ENCODE data around the gene PRDX5.
"Not testable (repeated sequence)": the region's sequence is repeated elsewhere in the genome, so short reads cannot be mapped to it uniquely, and the experiment has no call there.

Gene PRDX5

GRCh38 chr11:64314146-64314804 lies 3.6 kb upstream of the PRDX5 start:
- Histone ChIP-seq H3K9ac (ENCODE audit: low read length) (no peak overlapping the region), H3K4me1 (ENCODE audit: insufficient read depth, low read length, severe bottlenecking) (peaks cover 17% of the 10 kb centered on the region), H3K36me3 (ENCODE audit: insufficient read depth, low read length) (peaks cover 43% of the 10 kb centered on the region; the same call in 1 of the 2 replicates), H3F3A (ENCODE audit: insufficient read depth, low read length) (no peaks in the 10 kb centered on the region), H3K79me2 (ENCODE audit: insufficient read depth, low read length) (no peaks in the 10 kb centered on the region), H3K4me2 (ENCODE audit: low read length) (no peak overlapping the region), H3K4me3 (ENCODE audit: low read depth, low read length, poor library complexity, severe bottlenecking) (no peak overlapping the region), H3K9me3 (ENCODE audit: low read length) (no peaks in the 10 kb centered on the region), H4K20me1 (ENCODE audit: insufficient read depth, low read length) (no peaks in the 10 kb centered on the region), H3K27ac (ENCODE audit: low read depth, low read length, poor library complexity, severe bottlenecking) (no peak overlapping the region), H3K27me3 (ENCODE audit: insufficient read depth, low read length) (no peaks in the 10 kb centered on the region), H2AFZ (ENCODE audit: low read length) (no peak overlapping the region), H3K9me2 (ENCODE audit: low read depth, low read length) (no peaks in the 10 kb centered on the region)
- TF ChIP-seq EZH2 (IDR thresholded peaks at IDR 0.05; ENCODE audit: borderline replicate concordance, low read length) (no peak), CTCF (IDR thresholded peaks at IDR 0.05; ENCODE audit: low read length) (no peak)

- Histone ChIP-seq H3K27ac (ENCODE audit: low read depth, low read length, poor library complexity, severe bottlenecking) (no peak overlapping the region), H4K20me1 (ENCODE audit: insufficient read depth, low read length) (no peaks in the 10 kb centered on the region), H3K4me3 (ENCODE audit: low read depth, low read length, poor library complexity, severe bottlenecking) (no peak overlapping the region), H3K9ac (ENCODE audit: low read length) (no peak overlapping the region), H2AFZ (ENCODE audit: low read length) (no peak overlapping the region), H3K4me2 (ENCODE audit: low read length) (no peak overlapping the region), H3K36me3 (ENCODE audit: insufficient read depth, low read length) (peaks cover 43% of the 10 kb centered on the region; the same call in 1 of the 2 replicates), H3K9me2 (ENCODE audit: low read depth, low read length) (no peaks in the 10 kb centered on the region), H3K4me1 (ENCODE audit: insufficient read depth, low read length, severe bottlenecking) (peaks cover 18% of the 10 kb centered on the region), H3K27me3 (ENCODE audit: insufficient read depth, low read length) (no peaks in the 10 kb centered on the region), H3F3A (ENCODE audit: insufficient read depth, low read length) (no peaks in the 10 kb centered on the region), H3K79me2 (ENCODE audit: insufficient read depth, low read length) (no peaks in the 10 kb centered on the region), H3K9me3 (ENCODE audit: low read length) (no peaks in the 10 kb centered on the region)
- no peak for TF ChIP-seq CTCF (IDR thresholded peaks at IDR 0.05; ENCODE audit: low read length)
- no peak for TF ChIP-seq EZH2 (IDR thresholded peaks at IDR 0.05; ENCODE audit: borderline replicate concordance, low read length)
Observed at GRCh38 chr11:64314805-64315561, 2.9 kb upstream of the PRDX5 start.

GRCh38 chr11:64315667-64316526 lies 2.0 kb upstream of the PRDX5 start:
- H3K4me3 ChIP-seq (ENCODE audit: low read depth, low read length, poor library complexity, severe bottlenecking): peak overlapping the region; percentile 89
- H3K27ac ChIP-seq (ENCODE audit: low read depth, low read length, poor library complexity, severe bottlenecking): peak overlapping the region; percentile 94
- not testable (repeated sequence) for H3K9me3 ChIP-seq (ENCODE audit: low read length); H3K27me3 ChIP-seq (ENCODE audit: insufficient read depth, low read length); H3K79me2 ChIP-seq (ENCODE audit: insufficient read depth, low read length); H3F3A ChIP-seq (ENCODE audit: insufficient read depth, low read length); H3K9me2 ChIP-seq (ENCODE audit: low read depth, low read length); H4K20me1 ChIP-seq (ENCODE audit: insufficient read depth, low read length); H2AFZ ChIP-seq (ENCODE audit: low read length)
- peaks cover 41% of the 10 kb centered on the region; the same call in 1 of the 2 replicates for H3K36me3 ChIP-seq (ENCODE audit: insufficient read depth, low read length)
- H3K9ac ChIP-seq (ENCODE audit: low read length): peak overlapping the region; percentile 91
- peak overlapping the region; percentile 73 for H3K4me2 ChIP-seq (ENCODE audit: low read length)
- peaks cover 18% of the 10 kb centered on the region for H3K4me1 ChIP-seq (ENCODE audit: insufficient read depth, low read length, severe bottlenecking)

All from OCI-LY1 (cell line).